H1 (cell line): Measurements from ENCODE around the gene CST1. TPM values are rescaled to one million over a fixed set of nuclear protein-coding genes. Genes with fewer than 3 reads are reported as not detected.
"Not testable (repeated sequence)": the region's sequence is repeated elsewhere in the genome, so short reads cannot be mapped to it uniquely, and the experiment has no call there.

Experiments used
- CTCF ChIA-PET: fragments of 300-600 bp; sonication (Branson Sonifier 250); formaldehyde crosslinking; loops from one replicate; lab custom pipeline; 2021; ENCODE audit not compliant: partially characterized antibody; lab: Charles Lee
- POLR2A ChIA-PET: fragments of 300-600 bp; sonication (Branson Sonifier 250); formaldehyde crosslinking; loops from one replicate; lab custom pipeline; 2021; ENCODE audit warnings: inconsistent platforms; ENCODE audit not compliant: partially characterized antibody; lab: Charles Lee
- DNase-seq, 2 experiments: peaks; one replicate each; pipeline versions ENCODE4 v3.0.0 to v3.0.0-alpha.2; 2010 to 2022; ENCODE audit warnings: low spot score in 2 of 2, low read depth in 1 of 2, mixed read lengths in 1 of 2
- FAIRE-seq: peaks from 2 replicates; lab custom pipeline; 2011; peaks lifted over from hg19 to GRCh38; lab: Jason Lieb, UNC
- H2AFZ ChIP-seq: 2 replicates; pipeline ENCODE4 v1.8.1; 2012; ENCODE audit warnings: low read length, inconsistent platforms
- H2AK5ac ChIP-seq: 2 replicates; pipeline ENCODE4 v1.6.1; 2013; ENCODE audit warnings: low read depth, low read length
- H2BK120ac ChIP-seq: replicated peaks from 2 replicates; pipeline ENCODE3; 2013; ENCODE audit warnings: low read depth, low read length, inconsistent platforms
- H2BK12ac ChIP-seq: 2 replicates; pipeline ENCODE4 v1.6.1; 2013; ENCODE audit warnings: low read depth, low read length
- H2BK15ac ChIP-seq: 2 replicates; pipeline ENCODE4 v1.6.1; 2013; ENCODE audit warnings: low read length
- H2BK20ac ChIP-seq: 2 replicates; pipeline ENCODE4 v1.6.1; 2013; ENCODE audit warnings: low read length
- H2BK5ac ChIP-seq: 2 replicates; pipeline ENCODE4 v1.6.1; 2013; ENCODE audit warnings: low read depth, low read length
- H3K14ac ChIP-seq: 2 replicates; pipeline ENCODE4 v1.6.1; 2013; ENCODE audit warnings: inconsistent platforms; ENCODE audit not compliant: insufficient read length
- H3K18ac ChIP-seq: 2 replicates; pipeline ENCODE4 v1.6.1; 2013; ENCODE audit warnings: low read length; ENCODE audit errors: extremely low read depth
- H3K23ac ChIP-seq: 2 replicates; pipeline ENCODE4 v1.6.1; 2013; ENCODE audit warnings: inconsistent platforms; ENCODE audit not compliant: insufficient read length
- H3K23me2 ChIP-seq: 2 replicates; pipeline ENCODE4 v1.6.1; 2013; ENCODE audit warnings: low read depth, low read length
- H3K27ac ChIP-seq: 2 replicates; pipeline ENCODE4 v1.6.1; 2011; ENCODE audit warnings: low read depth, low read length, inconsistent platforms
- H3K27me3 ChIP-seq, 4 experiments: replicated peaks in 1 of 4; 1 replicate in 1 of 4; 2 replicates in 3 of 4; pipeline versions ENCODE4 v1.6.1 to v1.8.1; 2011 to 2013; ENCODE audit warnings: low read length in 3 of 4, mild to moderate bottlenecking in 3 of 4, inconsistent platforms in 2 of 4, mixed read lengths in 2 of 4, moderate library complexity in 1 of 4; ENCODE audit not compliant: control insufficient read depth in 3 of 4, insufficient read depth in 3 of 4; ENCODE audit errors: extremely low read depth in 1 of 4
- H3K36me3 ChIP-seq, 4 experiments: 2 replicates each; pipeline versions ENCODE4 v1.6.1 to v1.8.1; 2011 to 2013; ENCODE audit warnings: mild to moderate bottlenecking in 4 of 4, low read length in 3 of 4, moderate library complexity in 2 of 4, control low read depth in 1 of 4, inconsistent platforms in 1 of 4; ENCODE audit not compliant: insufficient read depth in 4 of 4, control insufficient read depth in 2 of 4
- H3K4ac ChIP-seq: replicated peaks from 2 replicates; pipeline ENCODE3; 2013; ENCODE audit warnings: low read length, low read depth, mixed read lengths, inconsistent platforms; ENCODE audit not compliant: insufficient read length
- H3K4me1 ChIP-seq, 4 experiments: replicated peaks in 1 of 4; 1 replicate in 1 of 4; 2 replicates in 3 of 4; pipeline versions ENCODE4 v1.6.1 to v1.8.1; 2011 to 2013; ENCODE audit warnings: low read length in 3 of 4, inconsistent platforms in 2 of 4, mixed read lengths in 1 of 4; ENCODE audit not compliant: insufficient read depth in 4 of 4, control insufficient read depth in 3 of 4
- H3K4me2 ChIP-seq, 2 experiments: 2 replicates each; pipeline versions ENCODE4 v1.6.1 to v1.8.1; 2011 to 2013; ENCODE audit warnings: low read depth in 2 of 2, low read length in 2 of 2, control low read depth in 1 of 2, inconsistent platforms in 1 of 2, mild to moderate bottlenecking in 1 of 2; ENCODE audit not compliant: insufficient read depth in 1 of 2
- H3K4me3 ChIP-seq, 4 experiments: fragments of 200-600, 300-600 bp in 1 of 4; sonication (generic), shearing (Covaris generic), sonication (Bioruptor Twin) in 1 of 4; 2 replicates each; pipeline versions ENCODE4 v1.5.1 to v1.8.1; 2011 to 2016; ENCODE audit warnings: low read length in 4 of 4, low read depth in 3 of 4, control low read depth in 2 of 4, inconsistent platforms in 2 of 4, mild to moderate bottlenecking in 2 of 4, mixed read lengths in 1 of 4, moderate library complexity in 1 of 4; ENCODE audit not compliant: insufficient read depth in 2 of 4; ENCODE audit errors: extremely low read depth in 1 of 4
- H3K56ac ChIP-seq: replicated peaks from 2 replicates; pipeline ENCODE3; 2013; ENCODE audit warnings: low read depth, mild to moderate bottlenecking, mixed read lengths, low read length, inconsistent platforms; ENCODE audit not compliant: insufficient read length
- H3K79me1 ChIP-seq: 2 replicates; pipeline ENCODE4 v1.6.1; 2013; ENCODE audit warnings: low read depth, low read length, control low read depth
- H3K79me2 ChIP-seq, 2 experiments: 2 replicates each; pipeline versions ENCODE4 v1.6.1 to v1.8.1; 2012 to 2013; ENCODE audit warnings: low read length in 2 of 2, mild to moderate bottlenecking in 2 of 2, inconsistent platforms in 1 of 2; ENCODE audit not compliant: insufficient read depth in 2 of 2, control insufficient read depth in 1 of 2
- H3K9ac ChIP-seq, 4 experiments: replicated peaks in 1 of 4; 1 replicate in 1 of 4; 2 replicates in 3 of 4; pipeline versions ENCODE4 v1.6.1 to v1.8.1; 2011 to 2013; ENCODE audit warnings: low read depth in 3 of 4, low read length in 3 of 4, control low read depth in 2 of 4, mild to moderate bottlenecking in 2 of 4, moderate library complexity in 2 of 4, inconsistent platforms in 1 of 4; ENCODE audit errors: extremely low read depth in 1 of 4
- H3K9me3 ChIP-seq, 2 experiments: 2 replicates each; pipeline versions ENCODE4 v1.6.1 to v1.8.1; 2012 to 2013; ENCODE audit warnings: mild to moderate bottlenecking in 2 of 2, moderate library complexity in 2 of 2, control low read depth in 1 of 2, inconsistent platforms in 1 of 2, low read depth in 1 of 2, low read length in 1 of 2, mixed read lengths in 1 of 2; ENCODE audit not compliant: insufficient read depth in 2 of 2
- H4K20me1 ChIP-seq, 2 experiments: replicated peaks in 1 of 2; 2 replicates each; pipeline versions ENCODE3 to v1.8.1; 2011 to 2013; ENCODE audit warnings: inconsistent platforms in 2 of 2, low read length in 2 of 2, mild to moderate bottlenecking in 1 of 2; ENCODE audit not compliant: insufficient read depth in 2 of 2, control insufficient read depth in 1 of 2
- H4K5ac ChIP-seq: 2 replicates; pipeline ENCODE4 v1.6.1; 2013; ENCODE audit warnings: low read length, low read depth, mixed read lengths, inconsistent platforms; ENCODE audit not compliant: insufficient read length
- H4K8ac ChIP-seq: 2 replicates; pipeline ENCODE4 v1.8.0; 2013; ENCODE audit warnings: mild to moderate bottlenecking, moderate library complexity, low read length, inconsistent platforms; ENCODE audit not compliant: insufficient read depth; ENCODE audit errors: extremely low read depth
- H4K91ac ChIP-seq: replicated peaks from 2 replicates; pipeline ENCODE3; 2013; ENCODE audit warnings: low read length, mixed read lengths, inconsistent platforms; ENCODE audit not compliant: insufficient read length
- WGBS, 2 experiments: shearing (Covaris generic) in 1 of 2; methylation state at CpG; one replicate each; pipeline versions ENCODE4 v1.1.6 to v1.1.7; 2013 to 2015; ENCODE audit warnings: low lambda C conversion rate in 2 of 2, mixed read lengths in 2 of 2, inconsistent platforms in 1 of 2, low coverage in 1 of 2, missing lambda C conversion rate in 1 of 2; ENCODE audit not compliant: insufficient replicate concordance in 2 of 2, insufficient coverage in 1 of 2, insufficient read length in 1 of 2; ENCODE audit errors: extremely low coverage in 1 of 2, missing lambda C conversion rate in 1 of 2; 5-methylcytosine and 5-hydroxymethylcytosine counted together
- polyA plus RNA-seq, 7 experiments: library from polyadenylated mRNA; depleted of rRNA in 3 of 7; stranded (reverse) in 5 of 7; unstranded in 2 of 7; fragments of >200 nt in 5 of 7; fragments of 200-250 nt in 2 of 7; gene quantifications; 1 replicate in 5 of 7; 2 replicates in 1 of 7; 4 replicates in 1 of 7; pipeline versions ENCODE4 v1.2.1 to v1.2.3, GENCODE V29; 2011 to 2013; ENCODE audit warnings: missing spikeins in 2 of 7, mixed read lengths in 2 of 7
- total RNA-seq: library from RNA; stranded (reverse); fragmentation: NEBNext Ultra II Directional; extraction: Animal tissue kit (Norgen Biotek cat#: 25700); gene quantifications from 2 replicates; pipeline ENCODE4 v1.2.1, GENCODE V29; 2021

CST1 gene
- total and polyA plus RNA-seq, 2 of the 8 experiments (the other 6 are each of a cell fraction or from before 2014, with no cell fraction given), result 2.3 to 2.9 TPM

GRCh38 chr20:23719351-23719750 lies 31.4 kb downstream of the CST1 start:
- H3K56ac ChIP-seq, FAIRE-seq, H3K36me3 ChIP-seq, H3K14ac ChIP-seq, H2AK5ac ChIP-seq, H4K91ac ChIP-seq, H4K20me1 ChIP-seq, POLR2A ChIA-PET, H3K23me2 ChIP-seq, H4K8ac ChIP-seq, H3K4me2 ChIP-seq, H2BK5ac ChIP-seq, H3K4me3 ChIP-seq, H3K79me2 ChIP-seq, H2BK20ac ChIP-seq, H3K23ac ChIP-seq, H2BK120ac ChIP-seq, H2BK15ac ChIP-seq, H3K27ac ChIP-seq, DNase-seq, H3K79me1 ChIP-seq, H3K4ac ChIP-seq, H4K5ac ChIP-seq, H3K18ac ChIP-seq, H3K4me1 ChIP-seq, H2AFZ ChIP-seq, H3K9me3 ChIP-seq, H3K27me3 ChIP-seq, H3K9ac ChIP-seq, H2BK12ac ChIP-seq: not testable (repeated sequence)
- WGBS, 2 experiments, result 82% methylated on average over 9 of the region's 9 CpGs; no CpG with 5 or more reads in 1 of the 2 experiments
- CTCF ChIA-PET, result interaction anchor here (0.6 to 1.4 kb wide), 5 partner anchors 13 to 103 kb away, joined by 3 to 4 read pairs (median 3); no protein-coding TSS in a partner anchor

DNA sequence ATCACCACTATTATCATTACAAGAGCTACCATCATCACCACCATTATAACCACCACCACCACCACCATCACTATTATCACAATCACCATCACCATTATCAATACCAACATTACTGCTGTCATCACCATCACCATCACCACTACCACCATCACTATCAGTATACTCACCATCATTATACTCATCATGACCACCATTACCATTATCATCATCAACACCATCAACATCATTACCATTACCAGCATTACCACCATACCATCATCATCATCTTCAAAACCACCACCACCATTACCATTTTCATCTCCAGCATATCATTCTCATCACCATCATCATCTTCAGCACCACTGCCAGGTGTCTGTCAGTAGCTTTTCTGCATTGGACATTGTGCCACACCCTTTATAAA lies 39.0 kb downstream of the CST1 start:
- POLR2A ChIA-PET, H3K79me1 ChIP-seq, H3K79me2 ChIP-seq, H3K56ac ChIP-seq, H3K9ac ChIP-seq, H3K36me3 ChIP-seq, H3K18ac ChIP-seq, H2BK120ac ChIP-seq, H2BK5ac ChIP-seq, H4K8ac ChIP-seq, H3K9me3 ChIP-seq, H2BK20ac ChIP-seq, H3K4ac ChIP-seq, DNase-seq, H3K23me2 ChIP-seq, H2BK15ac ChIP-seq, H4K20me1 ChIP-seq, CTCF ChIA-PET, H3K27me3 ChIP-seq, FAIRE-seq, H4K91ac ChIP-seq, H3K23ac ChIP-seq, H2AFZ ChIP-seq, H4K5ac ChIP-seq, H3K27ac ChIP-seq, H3K4me1 ChIP-seq, H3K4me2 ChIP-seq, H2AK5ac ChIP-seq, H2BK12ac ChIP-seq, H3K4me3 ChIP-seq, H3K14ac ChIP-seq: not testable (repeated sequence)
